HEK293T (cell line): ENCODE data around the gene AGBL1.

Experiments
- FOXK2 ChIP-seq: fragments of 450-650 bp; IDR thresholded peaks from 2 replicates; pipeline ENCODE4 v1.6.1; 2016; ENCODE audit warnings: mild to moderate bottlenecking
- FOXM1 ChIP-seq: fragments of 450-650 bp; IDR thresholded peaks from 2 replicates; pipeline ENCODE4 v1.6.1; 2017; ENCODE audit warnings: mild to moderate bottlenecking, borderline replicate concordance

DNA sequence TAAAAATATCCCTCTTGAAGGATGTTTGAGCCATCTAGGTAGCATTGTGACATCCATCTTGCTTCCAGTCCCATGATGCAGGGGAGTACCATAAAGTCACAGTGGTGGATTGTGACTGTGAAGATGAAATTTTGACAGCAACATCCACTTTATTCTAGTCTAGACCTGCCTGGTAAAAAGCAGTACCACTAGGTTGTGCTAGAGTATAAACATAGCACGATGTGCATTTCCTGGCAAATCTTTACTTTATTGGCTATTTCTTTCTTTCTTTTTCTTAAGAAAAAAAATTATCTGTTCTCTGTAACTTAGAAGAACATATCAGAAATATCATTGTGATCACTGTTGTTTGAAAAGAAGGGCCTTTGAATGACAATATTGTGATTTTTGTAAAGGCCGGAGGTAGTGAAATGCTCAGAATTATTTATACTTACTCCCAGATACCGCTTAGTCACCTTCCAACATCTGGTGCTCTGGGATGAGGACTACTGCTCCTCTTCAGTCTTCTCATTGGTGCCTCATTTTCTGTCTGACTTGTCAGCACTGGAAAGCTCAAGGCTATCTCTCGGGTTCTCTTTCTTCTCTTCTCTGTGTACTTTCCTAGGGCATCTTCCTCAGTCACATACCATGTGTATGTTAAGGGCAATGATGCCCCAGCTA lies 35.6 kb downstream of the AGBL1 start:
- TF ChIP-seq FOXM1 (no peak), FOXK2 (no peak)
